GM21447 (cell line): ENCODE measurements around the gene SPAG17.

Experiments used
- ATAC-seq: cut with Tn5 transposase; IDR thresholded peaks from one replicate; pipeline ENCODE4 v1.9.1; 2021; ENCODE audit not compliant: unreplicated experiment

SPAG17 gene

DNA sequence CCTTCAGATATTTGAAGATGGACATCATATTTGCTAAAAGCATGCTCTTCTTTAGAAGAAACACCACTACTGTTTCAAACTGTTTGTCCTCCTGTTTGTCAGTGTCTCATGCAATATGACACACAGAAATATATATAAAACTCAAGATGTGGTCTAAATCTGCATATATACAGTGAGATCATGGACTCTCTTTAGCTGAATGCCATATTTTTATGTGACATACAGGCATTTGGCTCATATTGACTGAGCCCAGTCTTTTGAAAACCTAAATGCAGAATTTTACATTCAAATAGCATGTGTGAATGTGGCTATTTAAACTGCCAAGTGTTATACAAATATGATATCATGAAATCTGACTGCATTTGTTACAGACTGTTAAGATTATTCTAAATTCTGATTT, 274.0 kb downstream of the SPAG17 start:
- ATAC-seq = no peak

DNA sequence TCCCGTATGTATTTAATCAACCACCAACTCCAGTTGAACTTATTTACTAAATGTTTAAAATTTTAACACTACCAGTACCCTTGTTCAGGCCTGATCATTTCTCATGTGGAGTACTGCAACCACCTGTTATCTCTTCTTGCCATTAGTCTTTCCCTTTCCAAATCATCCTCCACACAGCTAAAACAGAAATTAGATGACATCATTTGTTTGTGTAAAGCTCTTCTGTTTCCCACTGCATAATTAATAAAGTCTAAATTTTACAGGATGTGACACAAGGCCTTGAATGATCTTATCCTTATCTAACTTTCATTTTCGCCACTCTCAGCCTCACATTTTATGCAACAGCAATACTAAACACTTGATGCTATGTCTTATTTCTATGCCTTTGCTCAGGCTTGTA, 280.0 kb downstream of the SPAG17 start:
- ATAC-seq = no peak

DNA sequence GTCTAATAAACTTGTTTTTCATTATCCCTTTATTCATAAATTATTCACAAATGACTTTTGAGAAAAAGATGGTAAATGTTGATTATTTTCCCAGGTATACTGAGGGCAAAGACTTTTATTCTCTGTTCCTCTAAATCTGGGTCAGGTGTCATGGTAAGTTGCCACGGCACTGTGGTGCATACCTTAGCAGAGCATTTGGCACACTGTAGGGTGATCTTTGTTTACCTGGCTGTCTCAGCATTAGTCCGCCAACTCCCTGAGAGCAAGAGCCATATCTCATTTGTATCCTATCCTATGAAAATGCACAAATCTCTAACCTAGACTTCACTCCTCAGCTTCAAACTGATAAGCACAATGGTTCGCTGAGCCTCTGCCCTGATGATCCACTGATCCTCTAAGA, 280.5 kb downstream of the SPAG17 start:
- no peak for ATAC-seq
